K562 (cell line): ENCODE results near the gene VPS13D. TPM values are rescaled to one million over a fixed set of nuclear protein-coding genes. Genes with fewer than 3 reads are reported as not detected.

ENCODE experiments used
- CCAR2 ChIP-seq: fragments of 200-400 bp; formaldehyde crosslinking; IDR thresholded peaks from 2 replicates; pipeline ENCODE4 v1.6.1; 2017; ENCODE audit warnings: mild to moderate bottlenecking, low read depth, low read length
- CHD4 ChIP-seq: fragments of 200-600 bp; sonication (generic); IDR thresholded peaks from 3 replicates; pipeline ENCODE4 v1.6.1; 2012; ENCODE audit warnings: low read depth, mild to moderate bottlenecking, mixed read lengths, low read length, inconsistent platforms; ENCODE audit not compliant: insufficient read depth, insufficient replicate concordance, poor library complexity, severe bottlenecking
- FOXJ2 ChIP-seq: fragments of 200-800 bp; sonication (Bioruptor generic); IDR thresholded peaks from 2 replicates; pipeline ENCODE4 v1.6.1; 2016; ENCODE audit warnings: missing genetic modification characterization, missing compliant biosample characterization
- JUND ChIP-seq, 2 experiments: IDR thresholded peaks; 2 replicates in 1 of 2; 3 replicates in 1 of 2; pipeline ENCODE4 v1.6.1; 2011; ENCODE audit warnings: borderline replicate concordance in 2 of 2, low read depth in 2 of 2, low read length in 2 of 2, improper control_type of control experiment in 1 of 2, missing biosample characterization in 1 of 2, missing genetic modification characterization in 1 of 2, missing genetic modification reagents in 1 of 2
- KDM1A ChIP-seq, 2 experiments: fragments of 450-650 bp; IDR thresholded peaks; 2 replicates each; pipeline ENCODE4 v1.6.1; 2016; ENCODE audit warnings: mild to moderate bottlenecking in 2 of 2
- MGA ChIP-seq: fragments of 450-650 bp; IDR thresholded peaks from 2 replicates; pipeline ENCODE4 v1.6.1; 2016; ENCODE audit warnings: mild to moderate bottlenecking, moderate library complexity
- MTF1 ChIP-seq: fragments of 250-450 bp; sonication (Bioruptor Pico); IDR thresholded peaks from 2 replicates; pipeline ENCODE4 v1.9.0; 2021; ENCODE audit warnings: moderate library complexity, mild to moderate bottlenecking, inconsistent platforms, borderline replicate concordance
- NCOA4 ChIP-seq: fragments of 450-650 bp; IDR thresholded peaks from 2 replicates; pipeline ENCODE4 v1.6.1; 2018; ENCODE audit warnings: mild to moderate bottlenecking; ENCODE audit not compliant: partially characterized antibody
- OTX1 ChIP-seq: fragments of 450-650 bp; formaldehyde crosslinking; IDR thresholded peaks from 2 replicates; pipeline ENCODE4 v1.4.0; 2022; ENCODE audit warnings: mild to moderate bottlenecking
- POU5F1 ChIP-seq: fragments of 150-350 bp; IDR thresholded peaks from 2 replicates; pipeline ENCODE4 v1.6.1; 2014; ENCODE audit warnings: borderline replicate concordance, low read length, low read depth, mild to moderate bottlenecking; ENCODE audit not compliant: partially characterized antibody
- PPARD ChIP-seq: fragments of 250-450 bp; sonication (Bioruptor Pico); IDR thresholded peaks from 2 replicates; pipeline ENCODE4 v1.8.0; 2022; ENCODE audit warnings: inconsistent platforms, mild to moderate bottlenecking, moderate library complexity
- SAP30 ChIP-seq: fragments of 200-600 bp; sonication (generic); IDR thresholded peaks from 2 replicates; pipeline ENCODE4 v1.6.1; 2012; ENCODE audit warnings: borderline replicate concordance, low read depth, mild to moderate bottlenecking, moderate library complexity, low read length, control low read depth, inconsistent platforms; ENCODE audit not compliant: insufficient read depth, poor library complexity, severe bottlenecking
- SIX5 ChIP-seq, 2 experiments: IDR thresholded peaks; 2 replicates each; pipeline ENCODE4 v1.6.1; 2011; ENCODE audit warnings: low read length in 2 of 2, borderline replicate concordance in 1 of 2, low read depth in 1 of 2, mild to moderate bottlenecking in 1 of 2, moderate library complexity in 1 of 2; ENCODE audit not compliant: insufficient read depth in 1 of 2
- SMARCA5 ChIP-seq: fragments of 450-650 bp; IDR thresholded peaks from 2 replicates; pipeline ENCODE4 v1.6.1; 2016
- TFAM ChIP-seq: fragments of 250-450 bp; sonication (Bioruptor Pico); conservative IDR thresholded peaks from 2 replicates; pipeline ENCODE4 v1.5.0; 2021; ENCODE audit warnings: mild to moderate bottlenecking, moderate library complexity
- ZNF561 ChIP-seq: fragments of 450-650 bp; formaldehyde crosslinking; conservative IDR thresholded peaks from 2 replicates; pipeline ENCODE4 v1.4.0; 2020; ENCODE audit warnings: mild to moderate bottlenecking, moderate library complexity
- polyA plus RNA-seq, 8 experiments: library from polyadenylated mRNA; depleted of rRNA in 4 of 8; stranded (reverse) in 5 of 8; unstranded in 3 of 8; fragments of >200 nt; fragmentation: Nextera tagmentation in 2 of 8; fragmentation: Illumina TruSeq in 1 of 8; extraction: Ambion mirVana in 2 of 8; extraction: Trizol in 1 of 8; gene quantifications; 2 replicates each; pipeline versions ENCODE4 v1.2.1 to v1.2.3, GENCODE V29; 2011 to 2014; ENCODE audit warnings: inconsistent platforms in 1 of 8, missing spikeins in 1 of 8
- total RNA-seq, 7 experiments: library from RNA; depleted of rRNA in 6 of 7; stranded (reverse); fragments of >200 nt in 6 of 7; fragmentation: Illumina TruSeq in 2 of 7; extraction: Trizol in 2 of 7; gene quantifications; 2 replicates each; pipeline versions ENCODE4 v1.2.1 to v1.2.3, GENCODE V29; 2011 to 2021; ENCODE audit warnings: low replicate concordance in 1 of 7

The VPS13D gene
- total and polyA plus RNA-seq, 9 of the 15 experiments (the other 6 are each of a cell fraction or from before 2014, with no cell fraction given) = 6.1 to 51.5 (median 38.5) TPM

- TF ChIP-seq TFAM (CRISPR knock-in tag) (no peak), SAP30 (no peak), CHD4 (no peak), MGA (peak; percentile 95), JUND (IDR thresholded peaks at IDR 0.05; ENCODE audit: borderline replicate concordance, low read depth, low read length) (peak; percentile 85), JUND (tag; IDR thresholded peaks at IDR 0.05; ENCODE audit: borderline replicate concordance, low read depth, low read length) (peak; percentile 88; the same call in 2 of the 3 replicates), PPARD (CRISPR knock-in tag) (no peak), KDM1A (IDR thresholded peaks at IDR 0.05) (peak; percentile 98 to 99), OTX1 (CRISPR knock-in tag) (0 out of 2 replicates have a peak, but pooled peaks have one; percentile 79), POU5F1 (no peak), FOXJ2 (tag) (no peak), NCOA4 (no peak), SIX5 (IDR thresholded peaks at IDR 0.05; ENCODE audit: borderline replicate concordance in 1 of 2, insufficient read depth in 1 of 2, low read depth in 1 of 2, low read length in 2 of 2) (no peak), MTF1 (CRISPR knock-in tag) (peak; percentile 68; the same call in 1 of the 2 replicates), ZNF561 (no peak), CCAR2 (no peak), SMARCA5 (no peak)
Observed at GRCh38 chr1:12477936-12478611, 248.2 kb downstream of the VPS13D start (continued).
